A549 (cell line): ENCODE results near the gene ABCA4. TPM values are rescaled to one million over a fixed set of nuclear protein-coding genes. Genes with fewer than 3 reads are reported as not detected.
"Not testable (repeated sequence)": the region's sequence is repeated elsewhere in the genome, so short reads cannot be mapped to it uniquely, and the experiment has no call there.

ENCODE experiments used
- ATAC-seq, 2 experiments: fragments of 200-7000 bp in 1 of 2; fragments of >200 bp in 1 of 2; cut with Nextera tagmentation in 1 of 2; cut with Tn5 transposase in 1 of 2; 3 replicates each; pipeline versions ENCODE4 v1.8.0 to v1.9.1; 2018 to 2020; ENCODE audit warnings: mild to moderate bottlenecking in 1 of 2, moderate library complexity in 1 of 2
- CTCF ChIA-PET: fragments of 300-600 bp; sonication (Branson Sonifier 250); formaldehyde crosslinking; extraction: SDS; loops from one replicate; lab custom pipeline; 2021; ENCODE audit warnings: antibody characterized with exemption, inconsistent platforms; lab: Yijun Ruan, JAX
- POLR2A ChIA-PET: fragments of 350-600 bp; formaldehyde crosslinking; extraction: SDS; loops from one replicate; lab custom pipeline; 2021; ENCODE audit warnings: antibody characterized with exemption, inconsistent platforms; lab: Yijun Ruan, JAX
- DNase-seq, 2 experiments: peaks; one replicate each; pipeline versions ENCODE4 v3.0.0 to v3.0.0-alpha.2; 2011 to 2016; ENCODE audit warnings: low read depth in 1 of 2, low spot score in 1 of 2
- FAIRE-seq: peaks from 2 replicates; lab custom pipeline; 2011; peaks lifted over from hg19 to GRCh38; lab: Jason Lieb, UNC
- H3K27ac ChIP-seq, 2 experiments: fragments of >200 bp; sonication (Bioruptor Twin); formaldehyde crosslinking; 3 replicates each; pipeline ENCODE4 v1.5.1; 2016 to 2017
- H3K4me1 ChIP-seq: fragments of >200 bp; sonication (Bioruptor Twin); formaldehyde crosslinking; 3 replicates; pipeline ENCODE4 v1.6.1; 2016
- H3K4me2 ChIP-seq: fragments of >200 bp; sonication (Bioruptor Twin); formaldehyde crosslinking; 3 replicates; pipeline ENCODE4 v1.6.1; 2016
- H3K4me3 ChIP-seq: fragments of >200 bp; sonication (Bioruptor Twin); formaldehyde crosslinking; 3 replicates; pipeline ENCODE4 v1.5.1; 2016
- H3K9me3 ChIP-seq: fragments of >200 bp; sonication (Bioruptor Twin); formaldehyde crosslinking; 3 replicates; pipeline ENCODE4 v1.6.1; 2016
- ATOH8 ChIP-seq: fragments of 250-450 bp; sonication (Bioruptor Pico); IDR thresholded peaks from 2 replicates; pipeline ENCODE4 v1.5.0; 2020; ENCODE audit warnings: low read depth, mild to moderate bottlenecking, moderate library complexity
- BHLHE40 ChIP-seq: IDR thresholded peaks from 2 replicates; pipeline ENCODE4 v1.6.1; 2012; ENCODE audit warnings: low read depth, low read length, inconsistent platforms
- CEBPB ChIP-seq, 2 experiments: fragments of >200 bp in 1 of 2; sonication (Bioruptor Twin) in 1 of 2; formaldehyde crosslinking in 1 of 2; IDR thresholded peaks; 2 replicates each; pipeline ENCODE4 v1.6.1; 2012 to 2016
- CHD4 ChIP-seq: fragments of 200-600 bp; sonication (generic); IDR thresholded peaks from 2 replicates; pipeline ENCODE4 v1.6.1; 2016; ENCODE audit warnings: antibody characterized with exemption, mild to moderate bottlenecking, borderline replicate concordance
- FOSB ChIP-seq: fragments of 250-450 bp; sonication (Bioruptor Pico); IDR thresholded peaks from 2 replicates; pipeline ENCODE4 v1.5.0; 2020; ENCODE audit warnings: mild to moderate bottlenecking, moderate library complexity
- FOXS1 ChIP-seq: fragments of 250-450 bp; sonication (Bioruptor Pico); IDR thresholded peaks from 2 replicates; pipeline ENCODE4 v1.5.0; 2020; ENCODE audit warnings: mild to moderate bottlenecking, moderate library complexity
- HES2 ChIP-seq: fragments of >200 bp; sonication (Bioruptor Twin); formaldehyde crosslinking; IDR thresholded peaks from 2 replicates; pipeline ENCODE4 v1.6.1; 2016
- HEYL ChIP-seq: fragments of 250-450 bp; sonication (Bioruptor Pico); IDR thresholded peaks from 2 replicates; pipeline ENCODE4 v1.8.0; 2021; ENCODE audit warnings: mild to moderate bottlenecking, moderate library complexity
- HMGXB4 ChIP-seq: fragments of 250-450 bp; sonication (Bioruptor Pico); IDR thresholded peaks from 2 replicates; pipeline ENCODE4 v1.5.0; 2021; ENCODE audit warnings: mild to moderate bottlenecking, moderate library complexity, borderline replicate concordance
- KDM1A ChIP-seq: fragments of 200-600 bp; sonication (generic); IDR thresholded peaks from 2 replicates; pipeline ENCODE4 v1.6.1; 2016; ENCODE audit warnings: low read depth, mild to moderate bottlenecking
- RFX5 ChIP-seq: fragments of 450-650 bp; IDR thresholded peaks from 2 replicates; pipeline ENCODE4 v1.7.1; 2014; ENCODE audit warnings: antibody characterized with exemption, mild to moderate bottlenecking, moderate library complexity
- RNF2 ChIP-seq: fragments of 200-600 bp; sonication (generic); IDR thresholded peaks from 2 replicates; pipeline ENCODE4 v1.6.1; 2016; ENCODE audit warnings: low read depth, mild to moderate bottlenecking, antibody characterized with exemption, moderate library complexity, borderline replicate concordance
- SMC3 ChIP-seq: fragments of >200 bp; sonication (Bioruptor Twin); formaldehyde crosslinking; IDR thresholded peaks from 3 replicates; pipeline ENCODE4 v1.6.1; 2018; ENCODE audit warnings: inconsistent platforms
- TP53 ChIP-seq: fragments of 250-450 bp; sonication (Bioruptor Pico); IDR thresholded peaks from 2 replicates; pipeline ENCODE4 v1.5.0; 2021; ENCODE audit warnings: mild to moderate bottlenecking, moderate library complexity
- ZFP36 ChIP-seq: fragments of 450-650 bp; IDR thresholded peaks from 2 replicates; pipeline ENCODE4 v1.6.1; 2014; ENCODE audit warnings: borderline replicate concordance; ENCODE audit not compliant: partially characterized antibody
- WGBS: methylation state at CpG from one replicate; pipeline ENCODE4 v1.1.6; 2017; ENCODE audit errors: missing lambda C conversion rate; 5-methylcytosine and 5-hydroxymethylcytosine counted together
- polyA plus RNA-seq, 4 experiments: library from polyadenylated mRNA; depleted of rRNA in 3 of 4; stranded (reverse); fragments of >200 nt; fragmentation: RNase III in 1 of 4; extraction: RNeasy Plus Mini Kit Qiagen cat#74134 plus additional on column Dnase treatment in 1 of 4; gene quantifications; 2 replicates in 3 of 4; 3 replicates in 1 of 4; pipeline ENCODE4 v1.2.3, GENCODE V29; 2011 to 2017
- TF ChIP-seq, protein P1 (sequence below): fragments of >200 bp; sonication (Bioruptor Twin); formaldehyde crosslinking; IDR thresholded peaks from 3 replicates; pipeline ENCODE4 v1.6.1; 2016

The ABCA4 gene
- polyA plus RNA-seq, 2 of the 4 experiments (the other 2 are of a cell fraction) = 0.05 to 0.23 TPM

DNA sequence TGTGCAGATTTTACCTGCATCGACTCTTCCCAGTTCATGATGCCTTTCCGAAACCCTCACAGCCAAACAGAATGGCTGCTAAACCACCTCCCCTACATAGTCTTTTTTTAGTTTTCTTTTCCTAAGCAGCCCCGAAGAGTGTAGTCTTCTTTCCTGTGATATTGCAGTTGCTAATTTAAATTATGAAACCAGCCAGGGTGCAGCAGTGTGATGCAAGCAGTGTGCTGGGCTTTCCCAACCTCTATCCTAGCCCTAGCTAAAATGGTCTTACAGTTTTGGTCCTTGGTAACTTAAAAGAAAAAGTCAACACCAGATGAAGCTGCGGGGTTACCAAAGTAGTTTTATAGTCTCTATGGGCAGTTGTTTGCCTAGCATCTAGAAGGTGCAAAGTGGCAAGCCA lies 129.7 kb downstream of the ABCA4 start:
- DNase-seq (no peak), ATAC-seq (no peak), FAIRE-seq (no peak)
- ChIA-PET POLR2A (no interaction called here), CTCF (interaction anchor here (0.8 kb wide), 1 partner anchor 10 kb away, joined by 3 read pairs; no protein-coding TSS in a partner anchor)
- WGBS = 89% methylated on average over 4 of the region's 4 CpGs
- Histone ChIP-seq H3K4me1 (0 out of 3 replicates have a peak, but pooled peaks cover 5% of the 10 kb centered on the region), H3K4me2 (no peak overlapping the region), H3K27ac (no peak overlapping the region), H3K4me3 (no peak overlapping the region), H3K9me3 (no peaks in the 10 kb centered on the region)
- no peak for TF ChIP-seq FOXS1 (CRISPR knock-in tag)
- no peak for TF ChIP-seq SMC3
- TF ChIP-seq CHD4 = no peak
- no peak for TF ChIP-seq HEYL (CRISPR knock-in tag)
- TF ChIP-seq KDM1A = no peak
- TF ChIP-seq RNF2 = no peak

DNA sequence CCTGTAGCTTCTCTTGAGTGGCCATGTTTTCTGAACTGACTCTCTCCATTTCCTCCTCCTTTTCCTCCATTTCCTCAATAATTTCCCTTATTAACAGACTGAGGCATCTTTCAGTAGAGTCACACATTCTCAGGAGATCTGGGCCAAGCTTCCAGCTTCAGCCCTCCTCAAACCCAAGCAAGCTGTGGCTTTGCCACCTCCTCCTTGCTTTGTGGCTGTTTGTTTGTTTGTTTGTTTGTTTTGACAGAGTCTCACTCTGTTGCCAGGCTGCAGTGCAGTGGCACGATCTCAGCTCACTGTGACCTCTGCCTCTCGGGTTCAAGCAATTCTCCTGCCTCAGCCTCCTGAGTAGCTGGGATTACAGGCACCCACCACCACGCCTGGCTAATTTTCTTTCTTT lies 130.5 kb downstream of the ABCA4 start:
- ATAC-seq, H3K4me2 ChIP-seq, FAIRE-seq, H3K4me3 ChIP-seq, H3K4me1 ChIP-seq, DNase-seq, POLR2A ChIA-PET, H3K9me3 ChIP-seq, H3K27ac ChIP-seq: not testable (repeated sequence)
- 67% methylated on average over 3 of the region's 3 CpGs for WGBS
- CTCF ChIA-PET = interaction anchor here (1.0 to 1.5 kb wide), 4 partner anchors 10 to 81 kb away, joined by 3 to 5 read pairs (median 3); partner anchors contain the start of gene GCLM

- Histone ChIP-seq H3K27ac (no peak overlapping the region), H3K4me2 (no peak overlapping the region), H3K4me3 (no peak overlapping the region), H3K4me1 (no peaks in the 10 kb centered on the region), H3K9me3 (no peaks in the 10 kb centered on the region)
- ATAC-seq = no peak
- FAIRE-seq = no peak
- no peak for TF ChIP-seq ATOH8 (CRISPR knock-in tag)
- no peak for TF ChIP-seq HMGXB4 (CRISPR knock-in tag)
- TF ChIP-seq, protein P1, sequence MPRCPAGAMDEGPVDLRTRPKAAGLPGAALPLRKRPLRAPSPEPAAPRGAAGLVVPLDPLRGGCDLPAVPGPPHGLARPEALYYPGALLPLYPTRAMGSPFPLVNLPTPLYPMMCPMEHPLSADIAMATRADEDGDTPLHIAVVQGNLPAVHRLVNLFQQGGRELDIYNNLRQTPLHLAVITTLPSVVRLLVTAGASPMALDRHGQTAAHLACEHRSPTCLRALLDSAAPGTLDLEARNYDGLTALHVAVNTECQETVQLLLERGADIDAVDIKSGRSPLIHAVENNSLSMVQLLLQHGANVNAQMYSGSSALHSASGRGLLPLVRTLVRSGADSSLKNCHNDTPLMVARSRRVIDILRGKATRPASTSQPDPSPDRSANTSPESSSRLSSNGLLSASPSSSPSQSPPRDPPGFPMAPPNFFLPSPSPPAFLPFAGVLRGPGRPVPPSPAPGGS = no peak
- no peak for TF ChIP-seq TP53 (CRISPR knock-in tag)
- no peak for TF ChIP-seq FOSB (CRISPR knock-in tag)
- no peak for TF ChIP-seq HES2
- no peak for TF ChIP-seq RFX5
- TF ChIP-seq CEBPB (IDR thresholded peaks at IDR 0.05) = no peak
- TF ChIP-seq ZFP36 = no peak
- no peak for TF ChIP-seq BHLHE40
- DNase-seq = no peak
- ChIA-PET POLR2A (no interaction called here), CTCF (interaction anchor here (1.0 to 1.5 kb wide), 4 partner anchors 9 to 81 kb away, joined by 3 to 5 read pairs (median 3); partner anchors contain the start of gene GCLM)
- 100% methylated on average over 1 of the region's 5 CpGs for WGBS
These were observed 130.9 kb downstream of the ABCA4 start for GRCh38 chr1:93990010-93990409.
